Measurements from ENCODE around the gene ZNHIT6.
"Not testable (repeated sequence)": the region's sequence is repeated elsewhere in the genome, so short reads cannot be mapped to it uniquely, and the experiment has no call there.

Gene ZNHIT6

GRCh38 chr1:85678193-85678592, 30.0 kb downstream of the ZNHIT6 start:
- H3K27ac ChIP-seq, result no peak overlapping the region
- no peak overlapping the region for H3K4me3 ChIP-seq

GRCh38 chr1:85677656-85678055, 30.6 kb downstream of the ZNHIT6 start:
- no peak overlapping the region for H3K4me3 ChIP-seq
- no peak overlapping the region for H3K27ac ChIP-seq

DNA sequence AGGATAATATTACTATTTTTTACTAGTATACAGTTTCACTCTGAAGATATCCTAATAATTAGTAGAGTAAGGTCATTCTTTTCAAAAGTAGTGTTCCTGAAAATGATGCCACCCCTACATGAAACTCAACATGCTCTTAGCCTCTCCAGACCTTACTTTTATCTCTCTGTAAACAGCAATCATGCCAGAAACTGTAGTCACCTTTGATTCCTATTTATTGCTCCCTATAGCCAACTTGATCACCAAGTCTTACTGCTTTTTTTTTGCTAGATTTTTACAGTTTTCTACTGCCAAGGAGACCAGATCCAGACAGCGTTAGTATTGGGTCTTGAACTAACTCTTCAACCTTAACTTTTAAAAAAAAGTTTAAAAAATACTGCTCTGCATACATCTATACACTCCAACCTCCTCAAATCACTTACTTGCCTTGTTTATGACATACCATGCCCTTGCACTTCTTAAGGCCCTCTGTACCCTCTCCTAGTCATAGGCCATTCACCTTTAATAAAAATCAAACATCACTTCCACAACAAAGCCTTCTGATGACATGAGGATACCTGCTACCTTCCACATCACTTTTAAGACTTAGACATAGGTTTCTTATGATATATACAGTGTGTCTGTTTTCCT, 36.1 kb downstream of the ZNHIT6 start:
- H3K27ac ChIP-seq, result no peak overlapping the region
- H3K4me3 ChIP-seq, result no peak overlapping the region

- no peak overlapping the region for H3K4me3 ChIP-seq
- H3K27ac ChIP-seq, result no peak overlapping the region
These were observed 42.3 kb downstream of the ZNHIT6 start for GRCh38 chr1:85665932-85666331.

- no peak overlapping the region for H3K4me3 ChIP-seq
- no peak overlapping the region for H3K27ac ChIP-seq
These were observed 44.9 kb downstream of the ZNHIT6 start for GRCh38 chr1:85663382-85663781.

GRCh38 chr1:85661767-85662166, 46.5 kb downstream of the ZNHIT6 start:
- Histone ChIP-seq H3K27ac (no peak overlapping the region), H3K4me3 (no peak overlapping the region)

DNA sequence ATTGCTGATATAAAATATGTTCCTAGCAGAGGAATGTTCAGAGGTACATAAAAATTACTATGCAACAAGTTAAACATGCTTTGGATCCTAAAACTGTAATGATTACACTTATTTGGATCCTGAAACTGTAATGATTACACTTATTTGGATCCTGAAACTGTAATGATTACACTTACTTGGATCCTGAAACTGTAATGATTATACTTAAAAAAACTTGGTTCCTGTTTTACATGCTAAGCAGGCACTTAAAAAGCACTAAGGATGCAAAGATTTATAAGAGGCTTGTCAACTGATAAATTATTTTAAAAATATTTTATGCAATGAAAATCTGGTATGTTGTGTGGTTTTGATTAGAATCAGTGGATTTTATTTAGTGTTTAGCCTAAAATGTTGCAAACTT, 47.7 kb downstream of the ZNHIT6 start:
- Histone ChIP-seq H3K27ac (no peak overlapping the region), H3K4me3 (no peak overlapping the region)

- Histone ChIP-seq H3K27ac (no peak overlapping the region), H3K4me3 (no peak overlapping the region)
These were observed 49.1 kb downstream of the ZNHIT6 start for GRCh38 chr1:85659174-85659573.

DNA sequence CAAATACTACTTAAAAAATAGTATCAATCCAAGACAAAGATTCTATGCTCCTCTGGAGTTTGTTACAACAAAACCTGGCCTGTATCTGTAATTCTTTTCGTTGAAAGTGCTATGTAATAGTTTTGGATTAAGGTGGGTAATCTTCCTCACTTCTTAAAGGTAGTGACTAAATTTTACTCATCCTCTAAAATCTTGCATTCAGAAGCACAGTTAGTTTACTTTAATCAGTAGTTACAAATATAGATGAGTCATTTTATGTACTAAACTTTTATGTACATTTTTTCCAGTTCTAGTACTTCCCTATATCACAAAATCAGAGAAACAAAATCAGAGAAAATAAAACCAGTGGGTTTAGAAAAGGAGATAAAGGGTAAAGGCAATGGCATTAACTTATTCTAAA, 51.3 kb downstream of the ZNHIT6 start:
- no peak overlapping the region for H3K4me3 ChIP-seq
- H3K27ac ChIP-seq, result no peak overlapping the region

- no peak overlapping the region for H3K4me3 ChIP-seq
- no peak overlapping the region for H3K27ac ChIP-seq
These were observed 52.0 kb downstream of the ZNHIT6 start for GRCh38 chr1:85656256-85656655.

- Histone ChIP-seq H3K27ac (no peak overlapping the region), H3K4me3 (no peak overlapping the region)
These were observed 52.9 kb downstream of the ZNHIT6 start for GRCh38 chr1:85655315-85655714.

DNA sequence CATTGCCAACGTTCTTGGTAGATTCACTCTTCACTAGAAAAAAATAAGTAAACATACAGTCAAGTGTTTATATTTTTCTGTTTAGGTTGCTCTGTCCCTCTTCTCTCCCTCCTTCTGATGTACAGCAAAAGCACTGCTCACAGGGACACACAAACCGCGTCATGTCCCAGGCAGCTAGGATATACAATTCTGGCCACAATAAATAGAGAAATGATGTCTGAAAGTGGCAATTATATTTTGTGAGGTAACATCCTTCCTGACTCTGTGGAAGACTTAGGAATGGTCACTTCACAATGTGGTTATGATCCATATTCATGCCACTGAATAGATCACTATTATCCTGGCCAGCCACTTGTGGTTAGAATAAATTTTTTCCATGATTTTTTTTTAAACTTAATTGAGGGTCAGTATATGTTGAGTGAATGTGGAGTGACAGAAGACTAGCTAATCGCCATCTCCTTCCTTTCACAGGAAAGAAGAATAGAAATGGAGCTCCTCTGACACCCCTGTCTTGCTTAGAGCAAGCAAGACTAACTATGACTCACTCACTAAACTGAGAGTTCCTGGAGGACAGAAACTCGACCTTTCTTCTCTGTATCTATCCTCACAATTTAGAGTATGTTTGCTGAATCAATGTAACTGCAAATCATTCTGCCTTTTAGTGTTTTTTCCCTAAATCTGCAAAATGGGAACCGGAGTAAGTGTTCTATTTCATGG, 54.0 kb downstream of the ZNHIT6 start:
- Histone ChIP-seq H3K4me3 (no peak overlapping the region), H3K27ac (no peak overlapping the region)

GRCh38 chr1:85652327-85652726, 55.9 kb downstream of the ZNHIT6 start:
- Histone ChIP-seq H3K4me3 (no peak overlapping the region), H3K27ac (no peak overlapping the region)

- Histone ChIP-seq H3K27ac (no peak overlapping the region), H3K4me3 (no peak overlapping the region)
These were observed 57.6 kb downstream of the ZNHIT6 start for GRCh38 chr1:85650645-85651044.

- Histone ChIP-seq H3K4me3 (no peak overlapping the region), H3K27ac (no peak overlapping the region)
These were observed 58.6 kb downstream of the ZNHIT6 start for GRCh38 chr1:85649591-85649990.

DNA sequence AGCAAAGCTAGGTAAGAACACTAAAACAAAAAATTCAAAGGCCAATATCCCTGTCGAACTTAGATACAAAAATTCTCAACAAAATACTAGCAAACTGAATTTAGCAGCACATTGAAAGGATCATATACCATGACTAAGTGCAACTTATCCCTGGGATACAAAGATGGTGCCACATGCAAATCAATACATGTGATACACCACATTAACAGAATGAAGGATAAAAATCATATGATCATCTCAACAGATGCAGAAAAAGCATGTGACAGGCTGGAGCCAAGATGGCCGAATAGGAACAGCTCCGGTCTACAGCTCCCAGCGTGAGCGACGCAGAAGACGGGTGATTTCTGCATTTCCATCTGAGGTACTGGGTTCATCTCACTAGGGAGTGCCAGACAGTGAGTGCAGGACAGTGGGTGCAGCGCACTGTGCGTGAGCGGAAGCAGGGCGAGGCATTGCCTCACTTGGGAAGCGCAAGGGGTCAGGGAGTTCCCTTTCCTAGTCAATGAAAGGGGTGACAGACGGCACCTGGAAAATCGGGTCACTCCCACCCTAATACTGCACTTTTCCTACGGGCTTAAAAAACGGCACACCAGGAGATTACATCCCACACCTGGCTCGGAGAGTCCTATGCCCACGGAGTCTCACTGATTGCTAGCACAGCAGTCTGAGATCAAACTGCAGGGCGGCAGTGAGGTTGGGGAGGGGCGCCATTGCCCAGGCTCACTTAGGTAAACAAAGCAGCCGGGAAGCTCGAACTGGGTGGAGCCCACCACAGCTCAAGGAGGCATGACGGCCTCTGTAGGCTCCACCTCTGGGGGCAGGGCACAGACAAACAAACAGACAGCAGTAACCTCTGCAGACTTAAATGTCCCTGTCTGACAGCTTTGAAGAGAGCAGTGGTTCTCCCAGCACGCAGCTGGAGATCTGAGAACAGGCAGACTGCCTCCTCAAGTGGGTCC, 66.4 kb downstream of the ZNHIT6 start:
- not testable (repeated sequence) for H3K27ac ChIP-seq

GRCh38 chr1:85639920-85640319, 68.3 kb downstream of the ZNHIT6 start:
- H3K4me3 ChIP-seq, H3K27ac ChIP-seq: not testable (repeated sequence)

More for the DNA sequence above, 66.4 kb downstream of the ZNHIT6 start:
- not testable (repeated sequence) for H3K4me3 ChIP-seq

- Histone ChIP-seq H3K4me3 (no peak overlapping the region), H3K27ac (no peak overlapping the region)
These were observed 69.8 kb downstream of the ZNHIT6 start for GRCh38 chr1:85638412-85638811.

- no peak overlapping the region for H3K27ac ChIP-seq
- H3K4me3 ChIP-seq, result no peak overlapping the region
These were observed 77.7 kb downstream of the ZNHIT6 start for GRCh38 chr1:85630493-85630892.

DNA sequence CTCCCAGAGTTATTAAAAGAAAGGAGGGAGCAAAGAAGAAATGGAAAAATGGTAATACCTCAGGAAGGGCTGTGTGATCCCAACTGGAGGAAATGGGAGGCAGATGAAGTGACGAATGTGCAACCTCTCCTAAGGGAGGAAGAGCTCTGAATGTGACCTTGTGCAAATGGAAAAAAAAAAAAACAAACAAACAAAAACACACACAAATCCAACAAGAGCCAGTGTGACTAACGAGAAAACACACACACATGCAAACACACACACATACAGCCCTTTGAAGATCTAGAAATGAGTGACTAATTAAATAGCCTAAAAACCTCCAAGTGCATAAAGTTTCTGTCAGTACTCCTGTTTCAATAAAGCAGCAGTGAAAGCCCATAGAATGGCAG, 78.7 kb downstream of the ZNHIT6 start:
- Histone ChIP-seq H3K27ac (peak overlapping the region in 1 of 21 experiments; percentile 35), H3K4me3 (no peak overlapping the region)

Measured in skin epidermis (tissue), 12 donors.